Neutrophil (primary cell): Measurements from ENCODE around the gene NXPE3.

Experiments used
- H3K27ac ChIP-seq: fragments of 200-600 bp; sonication (generic); 2 replicates; pipeline ENCODE4 v1.5.1; 2016; ENCODE audit warnings: mild to moderate bottlenecking, moderate library complexity
- H3K27me3 ChIP-seq: fragments of 200-600 bp; sonication (generic); 2 replicates; pipeline ENCODE4 v1.6.0; 2016; ENCODE audit warnings: mild to moderate bottlenecking
- H3K36me3 ChIP-seq: fragments of 200-600 bp; sonication (generic); 2 replicates; pipeline ENCODE4 v1.5.1; 2017
- H3K4me1 ChIP-seq, 2 experiments: fragments of 200-600 bp in 1 of 2; sonication (generic) in 1 of 2; 1 replicate in 1 of 2; 2 replicates in 1 of 2; pipeline versions ENCODE4 v1.5.1 to v1.6.1; 2013 to 2016; ENCODE audit warnings: low read depth in 1 of 2, low read length in 1 of 2, mild to moderate bottlenecking in 1 of 2, moderate library complexity in 1 of 2; ENCODE audit not compliant: control insufficient read depth in 1 of 2, insufficient read depth in 1 of 2
- H3K4me3 ChIP-seq, 2 experiments: fragments of 200-600 bp in 1 of 2; sonication (generic) in 1 of 2; 1 replicate in 1 of 2; 2 replicates in 1 of 2; pipeline ENCODE4 v1.5.1; 2013 to 2016; ENCODE audit warnings: low read depth in 1 of 2, low read length in 1 of 2, mild to moderate bottlenecking in 1 of 2, moderate library complexity in 1 of 2
- H3K9me3 ChIP-seq: fragments of 200-600 bp; sonication (generic); 2 replicates; pipeline ENCODE4 v1.5.1; 2016
- TF ChIP-seq, protein P1 (sequence below): fragments of 200-600 bp; sonication (generic); IDR thresholded peaks from 2 replicates; pipeline ENCODE4 v1.5.1; 2016; ENCODE audit warnings: antibody characterized with exemption

NXPE3 gene

DNA sequence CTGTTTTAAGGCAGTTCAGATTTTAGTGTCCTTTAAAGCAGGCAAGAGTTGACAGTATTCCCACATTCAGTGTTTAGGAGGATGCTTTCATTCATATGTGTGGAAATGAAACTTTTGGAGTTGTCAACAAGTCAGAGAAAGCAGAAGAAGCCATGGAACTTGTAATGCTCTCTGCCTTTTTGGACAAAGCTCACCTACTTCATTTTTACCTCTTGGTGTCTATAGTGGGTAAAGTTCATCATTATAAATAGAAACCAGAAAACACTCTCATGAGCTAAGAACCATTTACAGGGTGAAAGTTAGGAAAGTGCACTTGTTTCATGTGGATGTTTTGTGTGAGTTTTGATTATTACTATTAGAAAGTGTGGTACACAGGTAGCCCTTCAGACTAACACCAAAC lies 61.1 kb downstream of the NXPE3 start:
- TF ChIP-seq, protein P1, sequence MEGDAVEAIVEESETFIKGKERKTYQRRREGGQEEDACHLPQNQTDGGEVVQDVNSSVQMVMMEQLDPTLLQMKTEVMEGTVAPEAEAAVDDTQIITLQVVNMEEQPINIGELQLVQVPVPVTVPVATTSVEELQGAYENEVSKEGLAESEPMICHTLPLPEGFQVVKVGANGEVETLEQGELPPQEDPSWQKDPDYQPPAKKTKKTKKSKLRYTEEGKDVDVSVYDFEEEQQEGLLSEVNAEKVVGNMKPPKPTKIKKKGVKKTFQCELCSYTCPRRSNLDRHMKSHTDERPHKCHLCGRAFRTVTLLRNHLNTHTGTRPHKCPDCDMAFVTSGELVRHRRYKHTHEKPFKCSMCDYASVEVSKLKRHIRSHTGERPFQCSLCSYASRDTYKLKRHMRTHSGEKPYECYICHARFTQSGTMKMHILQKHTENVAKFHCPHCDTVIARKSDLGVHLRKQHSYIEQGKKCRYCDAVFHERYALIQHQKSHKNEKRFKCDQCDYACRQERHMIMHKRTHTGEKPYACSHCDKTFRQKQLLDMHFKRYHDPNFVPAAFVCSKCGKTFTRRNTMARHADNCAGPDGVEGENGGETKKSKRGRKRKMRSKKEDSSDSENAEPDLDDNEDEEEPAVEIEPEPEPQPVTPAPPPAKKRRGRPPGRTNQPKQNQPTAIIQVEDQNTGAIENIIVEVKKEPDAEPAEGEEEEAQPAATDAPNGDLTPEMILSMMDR = no peak
- Histone ChIP-seq H3K27ac (peak overlapping the region; percentile 41), H3K27me3 (no peaks in the 10 kb centered on the region), H3K9me3 (no peaks in the 10 kb centered on the region), H3K4me3 (no peak overlapping the region), H3K4me1 (peaks cover 58 to 80% of the 10 kb centered on the region in 2 experiments), H3K36me3 (no peaks in the 10 kb centered on the region)

DNA sequence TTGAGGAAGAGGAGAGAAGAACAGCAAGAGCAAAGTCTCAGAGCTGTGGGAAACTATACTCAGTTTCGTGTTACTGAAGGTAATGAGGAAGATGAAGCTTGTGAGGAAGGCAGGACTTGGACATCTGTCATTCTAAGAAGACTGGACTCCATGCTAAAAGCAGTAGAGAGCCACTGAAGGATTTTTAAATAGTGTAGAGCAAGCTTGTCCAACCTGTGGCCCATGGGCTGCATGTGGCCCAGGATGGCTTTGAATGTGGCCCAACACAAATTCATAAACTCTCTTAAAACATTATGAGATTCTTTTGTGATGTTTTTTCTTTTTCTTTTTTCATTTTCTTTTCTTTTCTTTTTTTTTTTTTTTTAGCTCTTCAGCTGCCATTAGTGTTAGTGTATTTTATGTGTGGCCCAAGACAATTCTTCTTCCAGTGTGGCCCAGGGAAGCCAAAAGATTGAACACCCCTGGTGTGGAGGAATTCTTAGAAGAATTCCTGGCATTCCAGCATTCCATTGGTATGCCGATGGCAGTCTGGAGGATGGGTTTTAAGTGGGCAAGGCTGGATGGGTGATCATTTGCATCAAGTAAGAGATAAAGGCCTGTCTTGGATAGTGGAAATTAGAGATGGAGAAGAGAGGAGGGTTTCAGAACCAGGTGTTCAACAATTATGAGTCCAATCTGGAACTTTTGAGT lies 63.4 kb downstream of the NXPE3 start:
- Histone ChIP-seq H3K4me1 (peaks cover 59 to 73% of the 10 kb centered on the region in 2 experiments), H3K27ac (peak overlapping the region; percentile 71), H3K4me3 (peak overlapping the region in 1 of 2 experiments; percentile 12), H3K9me3 (no peaks in the 10 kb centered on the region), H3K27me3 (no peaks in the 10 kb centered on the region), H3K36me3 (no peaks in the 10 kb centered on the region)
- TF ChIP-seq, protein P1 = no peak

DNA sequence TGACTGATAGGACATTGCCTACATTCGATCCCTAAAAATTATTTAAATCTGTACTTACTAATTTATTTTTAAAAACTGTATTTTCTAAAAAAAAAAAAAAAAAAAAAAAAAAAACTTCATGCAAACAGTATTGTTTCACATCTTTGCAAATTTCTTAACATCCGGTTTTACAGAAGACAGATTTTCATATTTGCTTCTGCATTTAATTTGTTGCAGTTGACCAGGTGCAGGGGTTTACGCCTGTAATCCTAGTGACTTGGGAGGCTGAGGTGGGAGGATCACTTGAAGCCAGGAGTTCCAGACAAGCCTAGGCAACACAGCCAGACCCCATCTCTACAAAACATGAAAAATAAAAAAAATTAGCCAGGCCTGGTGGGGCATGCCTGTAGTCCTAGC lies 63.9 kb downstream of the NXPE3 start:
- TF ChIP-seq, protein P1 = no peak
- Histone ChIP-seq H3K4me1 (peaks cover 59 to 73% of the 10 kb centered on the region in 2 experiments), H3K27ac (peak overlapping the region; percentile 71)

DNA sequence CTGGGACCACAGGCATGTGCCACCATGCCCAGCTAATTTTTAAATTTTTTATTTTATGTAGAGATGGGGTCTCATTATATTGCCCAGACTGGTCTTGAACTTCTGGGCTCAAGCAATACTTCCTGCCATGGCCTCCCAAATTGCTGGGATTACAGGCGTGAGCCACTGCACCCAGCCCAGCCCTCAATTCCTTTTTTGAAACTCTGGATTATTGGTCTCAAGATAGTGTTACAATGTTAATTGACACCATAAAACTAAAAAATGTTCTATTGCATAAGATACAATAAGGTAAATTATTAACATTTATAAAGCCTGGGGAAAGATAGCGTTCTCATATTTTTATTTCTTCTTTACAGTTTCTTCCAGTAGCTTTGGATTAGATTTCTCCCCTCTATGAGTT lies 66.4 kb downstream of the NXPE3 start:
- TF ChIP-seq, protein P1 = no peak
- H3K4me1 ChIP-seq = peaks cover 54 to 61% of the 10 kb centered on the region in 2 experiments

More for the DNA sequence above, 63.9 kb downstream of the NXPE3 start:
- peak overlapping the region in 1 of 2 experiments; percentile 0 for H3K4me3 ChIP-seq
- no peaks in the 10 kb centered on the region for H3K36me3 ChIP-seq
- no peaks in the 10 kb centered on the region for H3K9me3 ChIP-seq
- no peaks in the 10 kb centered on the region for H3K27me3 ChIP-seq

DNA sequence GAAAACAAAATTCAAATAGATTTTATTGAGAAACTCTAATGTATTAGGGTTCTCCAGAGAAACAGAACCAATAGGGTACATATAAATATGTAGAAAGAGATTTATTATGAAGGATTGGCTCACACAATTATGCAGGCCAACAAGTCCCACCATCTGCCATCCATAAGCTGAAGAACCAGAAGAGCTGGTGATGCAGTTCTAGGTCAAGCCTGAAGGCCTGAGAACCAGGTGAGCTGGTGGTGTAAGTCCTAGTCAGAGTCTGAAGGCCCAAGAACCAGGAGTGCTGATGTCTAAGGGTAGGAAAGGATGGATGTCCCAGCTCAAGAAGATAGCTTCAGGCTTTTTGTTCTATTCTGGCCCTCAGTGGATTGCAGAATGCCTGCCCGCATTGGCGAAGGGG lies 67.7 kb downstream of the NXPE3 start:
- no peaks in the 10 kb centered on the region for H3K9me3 ChIP-seq
- TF ChIP-seq, protein P1 = no peak
- H3K4me1 ChIP-seq = peaks cover 58 to 59% of the 10 kb centered on the region in 2 experiments
- H3K36me3 ChIP-seq = no peaks in the 10 kb centered on the region
- H3K27ac ChIP-seq = peak overlapping the region; percentile 96
- no peaks in the 10 kb centered on the region for H3K27me3 ChIP-seq
- H3K4me3 ChIP-seq = peak overlapping the region in 1 of 2 experiments; percentile 90

More for the DNA sequence above, 66.4 kb downstream of the NXPE3 start:
- Histone ChIP-seq H3K4me3 (no peak overlapping the region), H3K27ac (no peak overlapping the region), H3K9me3 (no peaks in the 10 kb centered on the region), H3K27me3 (no peaks in the 10 kb centered on the region), H3K36me3 (no peaks in the 10 kb centered on the region)
